Left forelimb (tissue), 1 donor: ENCODE results near the gene CALHM2.
"Not testable (repeated sequence)": the region's sequence is repeated elsewhere in the genome, so short reads cannot be mapped to it uniquely, and the experiment has no call there.

ENCODE experiments used
- DNase-seq: peaks from one replicate; pipeline ENCODE4 v3.0.0-alpha.2; 2018; ENCODE audit warnings: low spot score

Gene CALHM2

GRCh38 chr10:103449208-103450144, 2.7 kb downstream of the CALHM2 start:
- DNase-seq: no peak

GRCh38 chr10:103448746-103449145, 3.4 kb downstream of the CALHM2 start:
- DNase-seq: no peak

GRCh38 chr10:103447187-103447586, 5.0 kb downstream of the CALHM2 start:
- no peak for DNase-seq

GRCh38 chr10:103445767-103446567, 6.2 kb downstream of the CALHM2 start:
- DNase-seq: no peak

GRCh38 chr10:103445366-103445765, 6.8 kb downstream of the CALHM2 start:
- DNase-seq: no peak

GRCh38 chr10:103444478-103444877, 7.7 kb downstream of the CALHM2 start:
- DNase-seq: no peak

GRCh38 chr10:103443475-103444185, 8.5 kb downstream of the CALHM2 start:
- DNase-seq: no peak

GRCh38 chr10:103442031-103442461, 10.1 kb downstream of the CALHM2 start:
- DNase-seq: no peak

GRCh38 chr10:103441611-103442010, 10.6 kb downstream of the CALHM2 start:
- no peak for DNase-seq

- no peak for DNase-seq
These were observed 11.0 kb downstream of the CALHM2 start for GRCh38 chr10:103441206-103441605.

GRCh38 chr10:103440416-103440815, 11.8 kb downstream of the CALHM2 start:
- no peak for DNase-seq

- no peak for DNase-seq
These were observed 12.4 kb downstream of the CALHM2 start for GRCh38 chr10:103439776-103440175.

- no peak for DNase-seq
These were observed 18.3 kb downstream of the CALHM2 start for GRCh38 chr10:103433858-103434257.

- no peak for DNase-seq
These were observed 20.3 kb downstream of the CALHM2 start for GRCh38 chr10:103431902-103432301.

- no peak for DNase-seq
These were observed 22.5 kb downstream of the CALHM2 start for GRCh38 chr10:103429647-103430046.

GRCh38 chr10:103428989-103429643, 23.1 kb downstream of the CALHM2 start:
- DNase-seq: no peak

GRCh38 chr10:103427866-103428265, 24.3 kb downstream of the CALHM2 start:
- DNase-seq: no peak

GRCh38 chr10:103423748-103424147, 28.4 kb downstream of the CALHM2 start:
- DNase-seq: no peak

- DNase-seq: no peak
These were observed 33.1 kb downstream of the CALHM2 start for GRCh38 chr10:103419101-103419500.

GRCh38 chr10:103417601-103418000, 34.6 kb downstream of the CALHM2 start:
- no peak for DNase-seq

- not testable (repeated sequence) for DNase-seq
These were observed 35.1 kb downstream of the CALHM2 start for GRCh38 chr10:103417148-103417469.
